ENCODE results near the gene HGS. TPM values are rescaled to one million over a fixed set of nuclear protein-coding genes. Genes with fewer than 3 reads are reported as not detected.

The HGS gene
- total RNA-seq, 4 donors from 2014 or later: 96.1 to 205 (median 150) TPM

GRCh38 chr17:81690549-81690948, 6.7 kb downstream of the HGS start:
- H3K36me3 ChIP-seq: peaks cover 0 to 65% (median 25%) of the 10 kb centered on the region in 4 donors
- DNase-seq: no peak
- H3K27me3 ChIP-seq: no peaks in the 10 kb centered on the region
- H3K27ac ChIP-seq: no peak overlapping the region
- H3K4me1 ChIP-seq: peaks cover 0 to 4% (median 2%) of the 10 kb centered on the region in 4 donors
- no peak overlapping the region for H3K4me3 ChIP-seq
- in situ Hi-C loops (cut with MboI; ENCODE audit: low pct_ligation_motif_present in 1 of 4, low pct_unique_long_range_greater_than_20kb in 1 of 4, low sequenced_read_pairs in 3 of 4): no loop called here
- no peak for TF ChIP-seq CTCF (IDR thresholded peaks at IDR 0.05)
- intact Hi-C loops (cut with DNase I; ENCODE audit: low total_unique reads): no loop called here
- H3K9me3 ChIP-seq: no peaks in the 10 kb centered on the region
- 86% methylated on average over 17 of the region's 17 CpGs; no CpG with 5 or more reads in 1 of the 2 donors for WGBS, 2 donors (ENCODE audit: low coverage in 1 of 2)

- no peak for DNase-seq
- WGBS, 2 donors (ENCODE audit: low coverage in 1 of 2): 94% methylated on average over 18 of the region's 18 CpGs; no CpG with 5 or more reads in 1 of the 2 donors
- Histone ChIP-seq H3K9me3 (no peaks in the 10 kb centered on the region), H3K27me3 (no peaks in the 10 kb centered on the region), H3K4me1 (no peaks in the 10 kb centered on the region), H3K4me3 (no peak overlapping the region), H3K36me3 (peaks cover 0 to 70% (median 26%) of the 10 kb centered on the region in 4 donors), H3K27ac (no peak overlapping the region)
- in situ Hi-C loops (cut with MboI; ENCODE audit: low pct_ligation_motif_present in 1 of 4, low pct_unique_long_range_greater_than_20kb in 1 of 4, low sequenced_read_pairs in 3 of 4): no loop called here
- intact Hi-C loops (cut with DNase I; ENCODE audit: low total_unique reads): no loop called here
- TF ChIP-seq EP300 (IDR thresholded peaks at IDR 0.05; ENCODE audit: low read depth) (no peak), POLR2AphosphoS5 (IDR thresholded peaks at IDR 0.05) (no peak), POLR2A (IDR thresholded peaks at IDR 0.05) (no peak), CTCF (IDR thresholded peaks at IDR 0.05) (no peak)
Observed at GRCh38 chr17:81691196-81691595, 7.4 kb downstream of the HGS start.

- no peaks in the 10 kb centered on the region for H3K27me3 ChIP-seq
- in situ Hi-C loops (cut with MboI; ENCODE audit: low pct_ligation_motif_present in 1 of 4, low pct_unique_long_range_greater_than_20kb in 1 of 4, low sequenced_read_pairs in 3 of 4): no loop called here
- H3K27ac ChIP-seq: no peak overlapping the region
- H3K4me1 ChIP-seq: no peaks in the 10 kb centered on the region
- DNase-seq: no peak
- intact Hi-C loops (cut with DNase I; ENCODE audit: low total_unique reads): no loop called here
- WGBS, 2 donors (ENCODE audit: low coverage in 1 of 2): 99% methylated on average over 19 of the region's 20 CpGs; no CpG with 5 or more reads in 1 of the 2 donors
- no peak for TF ChIP-seq POLR2A (IDR thresholded peaks at IDR 0.05)
- TF ChIP-seq POLR2AphosphoS5 (IDR thresholded peaks at IDR 0.05): no peak
- TF ChIP-seq CTCF (IDR thresholded peaks at IDR 0.05): no peak
- no peak for TF ChIP-seq EP300 (IDR thresholded peaks at IDR 0.05; ENCODE audit: low read depth)
- H3K9me3 ChIP-seq: no peaks in the 10 kb centered on the region
- no peak overlapping the region for H3K4me3 ChIP-seq
- peaks cover 0 to 74% (median 28%) of the 10 kb centered on the region in 4 donors for H3K36me3 ChIP-seq
Observed at GRCh38 chr17:81691608-81692007, 7.8 kb downstream of the HGS start.

- intact Hi-C loops (cut with DNase I; ENCODE audit: low total_unique reads): no loop called here
- WGBS, 2 donors (ENCODE audit: low coverage in 1 of 2): 89% methylated on average over 25 of the region's 35 CpGs; no CpG with 5 or more reads in 1 of the 2 donors
- H3K36me3 ChIP-seq: peaks cover 0 to 80% (median 32%) of the 10 kb centered on the region in 4 donors
- no peaks in the 10 kb centered on the region for H3K4me1 ChIP-seq
- no peaks in the 10 kb centered on the region for H3K9me3 ChIP-seq
- H3K27ac ChIP-seq: no peak overlapping the region
- no peak overlapping the region for H3K4me3 ChIP-seq
- DNase-seq: no peak
- no peaks in the 10 kb centered on the region for H3K27me3 ChIP-seq
- TF ChIP-seq POLR2AphosphoS5 (IDR thresholded peaks at IDR 0.05) (no peak), CTCF (IDR thresholded peaks at IDR 0.05) (no peak), EP300 (IDR thresholded peaks at IDR 0.05; ENCODE audit: low read depth) (no peak)
- in situ Hi-C loops (cut with MboI; ENCODE audit: low pct_ligation_motif_present in 1 of 4, low pct_unique_long_range_greater_than_20kb in 1 of 4, low sequenced_read_pairs in 3 of 4): no loop called here
Observed at GRCh38 chr17:81693509-81694210, 9.8 kb downstream of the HGS start.

Data from transverse colon (tissue), 4 donors.